ENCODE measurements around the gene OR56A4.

DNA sequence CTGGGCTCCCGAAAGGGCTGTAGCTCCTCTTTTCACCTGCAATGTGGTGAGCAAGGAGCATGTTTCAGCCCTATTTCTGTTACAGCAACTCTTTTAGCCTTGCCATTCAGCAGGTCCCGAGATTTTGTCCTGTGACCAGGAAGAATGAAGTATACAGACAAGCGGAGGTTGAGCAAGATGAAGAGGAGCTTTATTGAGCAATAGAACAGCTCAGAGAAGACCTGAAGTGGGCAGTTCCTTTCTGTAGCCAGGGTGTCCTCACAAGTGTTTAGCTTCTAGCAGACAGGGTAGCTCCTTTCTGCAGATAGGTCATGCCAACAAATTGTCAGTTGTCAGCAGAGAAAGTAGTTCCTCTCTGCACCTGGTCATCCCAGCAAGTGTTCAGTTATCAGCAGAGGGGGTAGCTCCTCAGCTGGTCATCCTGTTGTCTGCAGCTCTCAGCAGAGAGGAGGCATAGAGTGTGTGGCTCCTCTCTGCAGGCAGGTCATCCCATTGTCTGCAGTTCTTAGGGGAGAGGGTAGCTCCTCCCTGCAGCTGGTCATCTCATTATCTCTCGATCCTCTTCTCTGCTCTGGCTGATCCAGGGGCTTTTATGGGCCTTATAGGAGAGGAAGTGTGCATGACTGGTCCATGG lies 5.4 kb upstream of the OR56A4 start:
- TF ChIP-seq GATA3 (IDR thresholded peaks at IDR 0.05; ENCODE audit: low read depth, low read length) (no peak), GATA2 (IDR thresholded peaks at IDR 0.05; ENCODE audit: low read depth, low read length) (no peak)

Data from SH-SY5Y (cell line).